Kidney capillary endothelial cell (primary cell): ENCODE measurements around the gene NQO1.
"Not testable (repeated sequence)": the region's sequence is repeated elsewhere in the genome, so short reads cannot be mapped to it uniquely, and the experiment has no call there.

Experiments used
- DNase-seq: peaks from one replicate; pipeline ENCODE4 v3.0.0-alpha.2; 2018; ENCODE audit warnings: low spot score

Gene NQO1

DNA sequence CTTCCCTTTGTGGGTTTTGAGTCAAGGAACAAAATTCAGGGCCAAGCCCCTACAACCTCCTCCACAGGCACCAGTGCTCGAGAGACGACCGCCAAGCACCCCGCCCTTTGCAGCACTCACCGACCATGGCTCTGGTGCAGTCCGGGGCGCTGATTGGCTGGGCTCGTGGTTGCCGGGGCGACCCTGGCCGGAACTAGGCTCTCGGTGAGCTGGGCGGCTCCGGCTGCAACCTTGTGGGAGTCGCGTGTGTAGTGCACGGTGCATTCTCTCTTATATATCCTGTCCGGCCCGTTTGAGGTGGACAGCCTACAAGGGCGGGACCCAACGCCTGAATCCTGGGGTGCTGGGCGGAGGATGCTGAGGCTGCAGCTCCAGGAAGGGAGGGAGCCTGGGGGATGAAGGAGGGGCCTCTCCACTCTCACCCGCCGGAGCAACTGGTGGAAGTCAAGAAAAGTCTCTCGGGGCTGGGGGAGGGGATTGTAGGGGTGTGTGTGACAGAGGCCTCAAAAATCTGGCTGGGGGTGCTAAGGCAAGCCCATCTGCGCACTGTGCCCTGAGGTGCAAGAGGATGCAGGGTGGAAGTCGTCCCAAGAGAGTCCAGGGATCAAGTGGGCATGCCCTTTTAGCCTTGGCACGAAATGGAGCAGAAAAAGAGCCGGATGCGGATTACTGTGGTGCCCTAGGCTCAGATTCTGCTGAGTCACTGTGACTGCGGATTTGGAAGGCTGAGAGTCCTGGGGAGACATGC lies at the start of gene NQO1:
Gene NQO1 (minus strand): TSS at position 248 of the 748 bp plus-strand sequence. CDS start 121 bp downstream, at position 127.
- peak; percentile 97 for DNase-seq

DNA sequence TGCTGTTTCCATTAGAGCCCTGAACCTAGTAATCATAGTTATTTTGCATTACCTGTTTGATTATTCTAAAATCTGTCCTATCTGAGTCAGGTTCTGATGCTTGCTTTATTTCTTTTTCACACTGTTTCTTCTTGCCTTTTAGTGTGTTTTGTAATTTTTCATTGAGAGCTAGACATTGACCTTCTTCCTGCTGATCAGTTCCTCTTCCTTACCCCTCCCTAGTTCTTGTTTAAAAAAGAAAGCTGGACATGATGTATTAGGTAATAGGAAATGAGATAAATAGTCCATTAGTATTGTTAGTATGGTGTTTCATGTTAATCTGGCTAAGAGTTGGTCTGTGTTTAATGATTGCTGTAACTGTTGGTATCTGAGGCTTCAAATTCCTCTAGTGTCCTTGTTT lies 49.2 kb upstream of the NQO1 start:
- DNase-seq = no peak

DNA sequence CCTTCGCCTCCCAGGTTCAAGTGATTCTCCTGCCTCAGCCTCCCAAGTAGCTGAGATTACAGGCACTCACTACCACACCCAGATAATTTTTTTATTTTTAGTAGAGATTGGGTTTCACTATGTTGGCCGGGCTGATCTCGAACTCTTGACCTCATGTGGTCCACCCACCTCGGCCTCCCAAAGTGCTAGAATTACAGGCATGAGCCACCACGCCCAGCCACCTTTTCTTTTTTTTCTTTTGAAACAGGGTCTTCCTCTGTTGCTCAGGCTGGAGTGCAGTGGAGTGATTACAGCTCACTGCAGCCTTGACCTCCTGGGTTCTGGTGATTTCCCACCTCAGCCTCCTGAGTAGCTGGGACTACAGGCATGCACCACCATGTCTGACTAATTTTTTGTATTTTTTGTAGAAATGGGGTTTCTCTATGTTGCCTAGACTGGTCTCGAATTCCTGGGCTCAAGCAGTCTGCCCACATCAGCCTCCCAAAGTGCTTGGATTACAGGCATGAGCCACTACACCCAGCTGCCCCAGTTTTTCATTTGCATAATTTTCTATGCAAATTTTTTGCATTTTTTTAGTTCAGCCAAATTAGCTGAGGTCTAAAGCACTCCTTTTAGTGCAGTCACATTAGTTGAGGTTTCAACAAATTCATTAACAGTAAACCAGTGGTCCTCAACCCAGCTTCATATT lies 47.0 kb upstream of the NQO1 start:
- no peak for DNase-seq

DNA sequence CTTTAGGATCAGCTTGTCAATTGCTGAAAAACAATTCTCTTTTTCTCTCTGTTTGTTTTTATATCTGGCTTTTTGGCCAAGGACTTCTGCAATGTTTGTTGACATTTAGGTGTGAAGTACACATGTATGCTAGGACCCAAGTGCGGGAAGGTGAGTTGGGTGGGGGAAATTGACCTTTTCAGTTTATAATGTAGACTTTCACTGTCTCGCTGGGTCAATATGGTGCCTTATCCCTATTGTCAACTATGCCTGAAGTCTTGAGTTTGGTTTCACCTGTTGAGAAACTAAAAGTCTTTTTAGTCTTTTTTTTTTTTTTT lies 45.2 kb upstream of the NQO1 start:
- no peak for DNase-seq

DNA sequence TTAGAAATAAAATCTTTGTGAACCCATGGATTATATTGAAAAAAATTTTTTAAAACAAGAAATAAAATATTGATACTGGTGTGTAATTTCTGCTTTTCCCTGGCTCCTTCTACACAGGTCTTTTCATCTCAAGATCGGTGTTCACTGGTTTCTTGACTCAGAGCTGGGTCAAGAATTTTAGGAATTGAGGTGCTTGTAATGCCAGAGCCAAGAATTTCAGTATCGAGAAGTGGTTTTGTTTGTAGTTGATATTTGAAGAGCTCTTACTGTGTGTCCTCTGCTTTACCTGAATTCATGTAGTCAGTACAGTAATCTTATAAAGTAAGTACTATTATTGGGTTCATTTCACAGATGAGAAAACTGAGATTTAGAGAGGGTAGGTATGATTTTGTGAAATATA lies 43.0 kb upstream of the NQO1 start:
- DNase-seq = no peak

DNA sequence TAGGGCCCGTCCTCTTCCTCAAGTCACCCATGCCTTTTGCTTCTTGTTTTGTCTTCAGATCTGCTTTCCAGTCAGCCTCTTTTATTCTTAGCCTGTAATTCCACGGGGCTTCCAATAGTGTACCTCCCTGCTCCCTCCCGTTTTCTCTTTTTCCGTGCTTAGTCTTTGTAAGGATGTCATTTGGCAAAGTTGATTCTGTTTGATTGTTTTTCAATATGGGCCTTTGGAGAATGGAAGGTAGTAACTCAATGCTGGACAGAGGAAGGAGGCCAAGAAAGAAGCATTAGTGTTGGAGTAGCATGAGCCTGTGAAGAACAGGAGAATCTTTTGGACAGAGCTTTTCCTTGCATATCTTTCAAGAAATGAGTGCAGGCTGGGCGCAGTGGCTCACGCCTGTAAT lies 42.3 kb upstream of the NQO1 start:
- no peak for DNase-seq

DNA sequence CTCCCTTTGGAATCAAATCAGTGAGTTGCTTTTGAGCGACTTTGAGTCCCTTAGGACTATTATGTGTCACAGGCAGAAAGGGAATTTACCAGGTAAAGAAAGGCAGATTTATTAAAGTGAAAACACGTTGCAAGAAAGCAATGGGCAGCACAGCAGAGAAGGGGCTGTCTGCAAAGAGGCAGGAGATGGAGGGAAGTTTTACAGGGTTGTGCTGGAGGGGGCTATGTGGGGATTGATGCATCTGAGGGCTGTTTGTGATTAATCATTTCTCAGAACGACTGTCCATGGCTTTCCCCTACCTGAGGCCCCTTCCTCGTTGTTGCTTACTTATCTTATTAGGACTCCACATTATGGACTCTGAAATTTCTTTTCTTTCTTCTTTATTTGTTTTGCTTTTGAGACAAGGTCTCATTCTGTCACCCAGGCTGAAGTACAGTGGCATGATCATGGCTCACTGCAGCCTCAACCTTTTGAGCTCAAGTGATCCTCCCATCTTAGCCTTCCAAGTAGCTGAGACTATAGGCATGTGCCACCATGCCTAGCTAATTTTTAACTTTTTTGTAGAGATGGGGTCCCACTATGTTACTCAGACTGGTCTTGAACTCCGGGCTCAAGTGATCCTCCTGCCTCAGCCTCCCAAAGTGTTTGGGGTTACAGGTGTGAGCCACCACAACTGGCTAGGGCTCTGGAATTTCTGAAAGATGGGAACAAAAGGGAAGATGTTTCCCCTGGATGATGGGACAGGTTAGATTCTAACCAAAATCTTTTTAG lies 41.3 kb upstream of the NQO1 start:
- no peak for DNase-seq

DNA sequence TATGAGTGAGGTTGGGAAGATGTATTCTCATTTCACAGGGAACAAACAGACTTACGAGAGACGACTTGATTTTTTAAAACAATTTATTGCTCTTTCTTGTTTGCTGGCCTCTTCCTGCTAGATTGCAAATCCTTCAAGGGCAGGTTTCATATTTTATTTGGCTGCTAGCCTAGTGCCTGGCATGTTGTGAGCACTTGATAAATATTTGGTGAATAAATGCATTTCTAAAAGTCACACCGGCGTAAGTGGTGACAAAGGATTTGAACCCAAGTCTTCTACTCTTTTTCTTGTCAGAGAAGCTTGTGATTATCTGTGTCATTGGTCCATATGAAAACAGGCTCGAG lies 37.2 kb upstream of the NQO1 start:
- no peak for DNase-seq

DNA sequence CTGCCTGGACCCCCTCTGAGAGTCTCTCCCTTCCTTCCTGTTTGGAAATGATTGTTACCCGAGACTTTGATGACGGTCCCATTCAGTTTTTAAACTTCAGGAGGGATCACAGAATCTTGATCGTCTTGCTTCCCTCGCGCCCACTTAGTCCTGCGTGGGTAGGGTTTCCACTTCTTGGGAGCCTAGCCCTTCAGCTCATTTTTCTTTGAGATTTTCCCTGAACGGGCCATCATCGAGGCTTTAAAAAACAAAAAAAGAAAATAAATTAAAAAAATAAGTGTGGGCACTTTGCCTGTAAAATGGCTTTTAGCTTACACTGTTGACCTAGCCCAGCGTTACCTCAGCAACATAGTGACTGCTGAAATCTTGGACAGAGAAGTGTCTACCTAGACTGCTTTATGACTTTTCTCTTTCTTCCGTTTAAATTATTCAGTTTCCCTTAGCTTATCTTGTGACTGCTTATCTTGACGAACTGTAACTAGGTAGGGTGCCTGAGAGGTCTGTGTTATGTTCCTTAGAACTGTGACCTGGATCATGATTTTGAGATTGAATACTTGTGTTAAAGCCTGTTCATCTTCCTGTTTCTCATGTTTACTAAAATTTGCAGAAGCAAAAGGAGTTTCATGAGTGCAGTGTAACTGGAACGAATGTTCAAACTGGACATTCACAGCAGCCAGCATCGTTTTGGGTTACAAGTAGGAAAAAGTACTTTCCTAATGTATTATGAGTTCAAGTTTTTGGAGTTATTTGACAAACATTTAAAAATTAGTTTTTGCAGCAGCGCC lies 36.6 kb upstream of the NQO1 start:
- DNase-seq = peak; percentile 12

DNA sequence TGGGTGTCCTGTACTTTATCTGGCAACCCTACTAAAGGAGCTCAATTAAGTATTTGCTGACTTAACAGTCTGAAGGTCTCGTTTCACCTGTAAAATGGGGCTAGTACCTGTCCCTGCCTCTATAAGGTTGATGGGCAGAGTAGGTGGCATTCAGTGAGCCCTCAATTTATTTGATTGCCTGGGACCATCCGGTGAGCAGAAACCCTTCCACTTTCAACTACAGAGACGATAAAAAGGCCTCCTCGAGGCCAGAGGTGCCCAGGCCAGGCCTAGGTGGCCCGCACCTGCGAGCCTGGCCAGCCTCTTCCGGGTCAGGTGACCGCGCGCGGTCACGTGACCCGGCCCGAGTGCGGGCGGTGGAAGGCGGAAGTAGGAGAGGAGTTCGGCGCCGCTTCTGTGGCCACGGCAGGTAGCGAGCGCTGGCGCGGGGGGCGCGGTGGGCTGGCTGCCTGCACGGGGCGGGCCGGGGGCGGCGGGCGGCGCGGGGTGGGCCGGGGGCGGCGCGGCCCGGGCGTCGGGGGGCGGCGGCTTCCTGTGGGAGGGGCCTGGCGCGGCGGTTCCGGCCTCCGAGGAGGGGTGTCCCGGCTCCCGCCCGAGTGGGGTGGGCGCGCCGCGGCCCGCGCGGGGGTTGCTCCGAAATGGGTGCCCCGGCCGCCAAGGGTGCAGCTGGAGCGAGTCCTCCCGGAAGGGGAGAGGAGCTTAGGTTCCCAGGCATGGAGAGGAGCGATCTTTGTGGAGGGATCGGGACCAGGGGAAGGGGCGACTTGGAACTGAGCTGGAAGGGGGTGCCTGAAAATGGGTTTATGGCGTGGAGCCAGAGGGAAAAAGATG lies 35.8 kb upstream of the NQO1 start, which contains the start of gene WWP2:
Gene WWP2 (plus strand): TSS at position 350 of the 831 bp plus-strand sequence. CDS start 24,679 bp downstream, outside the sequence.
- DNase-seq = peak; percentile 50

DNA sequence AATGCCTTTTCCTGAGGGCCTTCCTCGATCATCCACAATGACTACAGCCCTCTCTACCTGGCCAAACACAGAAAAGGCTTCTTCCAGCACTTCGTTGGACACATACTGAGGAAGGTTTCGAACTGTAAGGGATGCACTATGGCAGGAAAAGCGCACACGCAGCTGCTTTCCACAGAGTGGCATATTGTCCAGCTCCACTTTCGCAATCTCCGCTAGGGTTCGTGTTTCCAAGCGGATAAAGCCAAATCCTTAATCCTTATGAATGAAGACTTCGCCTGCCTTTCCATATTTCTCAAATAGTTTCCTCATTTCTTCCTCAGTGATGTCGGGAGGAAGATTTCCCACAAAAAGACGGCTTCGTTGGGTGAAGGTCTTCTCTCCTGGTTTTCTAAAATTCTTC lies 31.0 kb upstream of the NQO1 start:
- not testable (repeated sequence) for DNase-seq

DNA sequence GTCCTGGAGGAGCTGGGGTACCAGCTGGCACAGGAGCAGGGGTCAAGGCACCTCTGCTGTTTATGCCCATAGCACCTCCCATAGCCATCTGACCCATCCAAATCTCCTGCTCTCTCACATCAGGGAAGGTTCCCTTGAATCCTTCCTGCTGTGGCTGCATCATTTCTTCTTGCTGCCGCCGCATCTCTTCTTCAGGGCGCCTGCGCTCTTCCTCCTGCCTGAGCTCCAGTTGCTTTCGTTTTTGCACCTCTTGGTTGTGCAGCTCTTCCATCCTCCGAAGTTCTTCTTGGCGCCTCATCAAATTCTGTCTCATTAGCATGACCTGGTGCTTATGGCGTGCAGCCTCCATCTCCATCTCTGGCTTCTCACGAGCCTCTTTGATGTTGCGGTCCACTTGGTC lies 30.3 kb upstream of the NQO1 start:
- no peak for DNase-seq

DNA sequence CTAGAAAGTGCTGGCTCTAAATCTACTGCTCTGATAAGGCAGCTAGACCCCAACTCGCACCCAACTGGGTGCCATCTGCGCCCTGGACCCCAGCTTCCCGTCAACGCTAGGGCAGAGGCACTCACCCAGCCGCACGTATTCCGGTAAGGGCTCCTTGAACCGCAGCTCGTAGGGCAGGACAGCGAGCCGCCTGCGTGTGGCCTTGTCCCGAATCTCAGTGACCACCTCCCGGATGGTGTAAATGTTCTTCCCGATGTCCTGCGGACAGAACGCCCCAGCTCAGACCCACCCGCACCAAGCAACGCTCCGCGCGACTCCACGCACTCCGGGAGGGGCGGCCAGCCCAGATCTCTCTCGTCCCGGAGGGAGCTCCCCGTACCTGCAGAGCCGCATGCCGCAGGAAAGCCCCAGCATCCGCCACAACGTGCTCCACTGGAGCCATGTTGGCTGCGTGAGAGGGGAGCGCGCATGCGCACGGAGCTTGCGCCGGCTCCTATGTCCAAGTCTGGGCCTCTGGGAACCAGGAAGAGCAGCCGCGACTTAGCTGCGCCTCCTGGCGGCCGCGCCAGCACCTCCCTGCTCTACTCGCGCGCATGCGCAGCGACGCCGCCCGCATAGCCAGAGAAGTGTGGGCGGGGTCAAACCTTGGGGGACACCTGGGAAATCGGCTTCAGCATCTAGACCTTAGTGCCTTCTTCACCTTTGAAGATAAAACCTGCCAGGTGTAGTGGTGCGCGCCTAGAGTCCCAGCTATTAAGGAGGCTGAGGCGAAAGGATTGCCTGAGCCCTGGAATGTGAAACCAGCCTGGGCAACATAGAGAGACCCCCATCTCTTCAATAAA lies 28.3 kb upstream of the NQO1 start, which contains the start of gene NOB1:
Gene NOB1 (minus strand): TSS at position 458 of the 842 bp plus-strand sequence. CDS start 16 bp downstream, at position 442.
- peak; percentile 99 for DNase-seq

DNA sequence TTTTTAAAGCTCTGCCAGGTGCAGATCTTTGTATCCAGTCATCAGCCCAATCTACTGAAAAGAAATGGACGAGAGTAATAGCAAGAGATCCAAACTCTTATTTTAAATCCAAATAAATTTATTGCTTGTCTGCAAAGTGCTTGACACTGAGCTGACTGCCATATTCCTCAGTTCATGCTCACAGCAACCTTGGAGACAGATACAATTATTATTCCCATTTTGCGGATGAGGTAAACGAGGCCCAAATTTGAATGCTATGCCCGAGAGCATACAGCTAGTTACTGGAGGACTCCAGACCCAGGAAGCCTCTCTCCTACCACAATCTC lies 27.7 kb upstream of the NQO1 start:
- DNase-seq = no peak

DNA sequence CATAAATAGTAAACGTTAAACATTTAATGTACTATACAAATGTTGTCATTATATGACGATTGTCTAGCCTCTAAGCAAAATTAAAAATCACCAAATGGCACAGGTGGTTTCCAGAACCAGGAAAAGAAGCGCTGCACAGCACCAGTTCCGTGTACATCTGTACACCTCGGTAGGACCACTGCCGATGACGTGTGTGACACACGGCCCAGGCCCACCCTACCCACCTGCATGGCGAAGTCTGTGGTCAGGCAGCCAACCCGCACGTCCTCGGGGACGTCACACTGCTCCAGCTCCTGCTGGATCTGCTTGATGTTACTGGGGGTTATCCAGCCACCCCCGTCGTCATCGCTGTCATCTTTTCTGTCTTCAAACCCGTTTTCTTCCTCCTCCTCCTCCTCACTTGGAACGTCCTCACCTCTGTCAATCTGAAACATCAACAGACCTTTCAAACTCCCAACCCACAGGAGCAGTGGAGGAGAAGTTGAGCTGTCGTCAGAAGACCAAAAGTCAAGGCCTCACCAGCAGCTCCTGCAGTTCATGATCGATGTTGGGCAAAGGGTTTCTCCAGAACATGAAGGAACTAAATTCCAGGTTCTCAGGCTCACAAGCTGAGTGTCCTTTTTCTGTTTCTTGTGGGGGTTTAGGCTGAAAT lies 22.5 kb upstream of the NQO1 start:
- DNase-seq = no peak

DNA sequence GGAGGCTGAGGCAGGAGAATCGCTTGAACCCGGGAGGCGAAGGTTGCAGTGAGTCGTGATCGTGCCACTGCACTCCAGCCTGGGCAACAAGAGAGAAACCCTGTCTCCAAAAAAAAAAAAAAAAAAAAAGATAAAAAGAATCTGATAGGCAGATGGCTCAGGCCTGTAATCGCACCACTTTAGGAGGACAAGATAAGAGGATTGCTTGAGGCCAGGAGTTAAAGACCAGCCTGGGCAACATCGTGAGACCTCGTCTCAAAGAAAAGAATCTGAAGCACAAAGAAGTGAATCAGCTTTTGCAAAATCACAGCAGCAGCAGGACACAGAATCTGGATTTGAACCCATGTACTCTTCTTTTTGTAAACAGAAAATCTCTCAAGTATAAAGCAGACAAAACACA lies 20.8 kb upstream of the NQO1 start:
- no peak for DNase-seq

DNA sequence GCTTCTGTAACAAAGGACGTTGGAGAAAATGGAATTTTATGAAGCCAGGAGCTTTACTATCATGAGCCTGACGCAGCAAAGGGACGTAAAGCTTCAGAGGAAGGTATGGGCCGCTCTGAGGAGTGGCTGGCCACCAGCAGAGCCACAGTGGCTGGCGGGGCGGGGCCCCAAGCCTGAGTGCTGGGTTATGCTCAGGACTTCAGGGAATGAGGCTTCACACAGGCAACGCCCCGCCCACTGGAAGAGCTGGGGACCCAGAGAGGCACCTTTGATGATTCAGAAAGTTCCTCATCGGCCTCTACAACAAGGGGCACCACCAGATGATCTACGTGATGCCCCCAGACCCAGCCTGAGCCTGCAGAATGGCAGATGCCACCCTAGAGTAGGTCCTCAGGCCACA lies 19.6 kb upstream of the NQO1 start:
- DNase-seq = no peak

DNA sequence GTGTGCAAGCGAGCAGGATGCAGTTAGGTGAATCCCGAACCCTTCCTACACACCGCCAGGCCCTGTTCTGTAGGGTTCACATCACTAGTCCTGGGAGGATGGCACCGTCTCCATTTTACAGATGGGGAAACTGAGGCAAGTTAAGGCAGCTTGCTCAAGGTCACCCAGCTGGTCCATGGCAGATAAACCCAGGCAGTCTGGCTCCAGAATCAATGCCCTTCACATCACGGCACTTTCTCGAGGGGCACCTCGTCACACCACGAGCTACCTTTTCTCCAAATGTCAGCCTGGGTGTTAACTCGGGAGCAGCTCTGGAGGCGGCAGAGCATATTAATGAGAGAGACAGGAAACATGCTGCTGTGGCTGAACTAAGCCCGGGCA lies 18.9 kb upstream of the NQO1 start:
- no peak for DNase-seq

DNA sequence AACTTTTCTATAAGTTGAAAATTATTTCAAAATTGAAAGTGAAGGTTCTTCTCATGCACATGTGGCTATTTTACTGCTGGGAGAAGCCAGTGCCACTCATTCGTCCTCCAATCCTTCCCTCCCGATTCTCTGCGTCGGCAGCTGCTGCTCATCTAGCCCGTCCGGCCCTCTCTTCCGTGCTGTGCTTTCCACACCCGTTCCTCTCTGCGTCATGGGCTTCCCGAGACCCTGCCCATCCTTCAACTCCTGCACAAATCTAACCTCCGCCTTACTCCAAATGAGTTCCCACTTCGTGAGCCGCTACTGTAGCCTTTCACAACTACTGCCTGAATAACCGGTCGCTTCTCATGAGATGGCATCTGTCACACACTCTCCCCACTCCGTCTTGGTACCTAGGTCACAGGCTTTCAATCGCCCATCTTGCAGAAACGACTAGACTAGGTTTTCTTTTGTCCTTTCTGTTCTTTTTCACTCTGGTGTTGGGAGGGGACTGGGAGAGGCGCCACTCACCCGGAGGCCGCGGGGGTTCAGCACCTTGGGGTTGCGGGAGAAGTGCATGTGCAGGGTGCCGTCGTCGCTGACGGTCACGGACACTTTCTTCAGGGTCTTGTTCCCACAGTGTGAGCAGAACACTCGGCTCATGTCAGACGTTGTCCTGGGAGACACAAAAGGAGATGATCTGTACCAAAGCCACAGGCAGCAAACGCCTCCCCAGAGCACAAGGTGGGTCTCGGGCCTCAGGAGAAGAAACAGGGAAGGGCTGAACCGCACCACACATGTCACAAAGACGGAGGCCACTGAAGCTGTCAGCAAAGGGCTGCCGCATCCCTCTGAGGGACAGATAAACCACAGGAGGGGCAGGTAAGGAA lies 18.2 kb upstream of the NQO1 start:
- no peak for DNase-seq
